NT2/D1 (cell line): Measurements from ENCODE around the gene PDE1C.

Source experiments
- DNase-seq: peaks from one replicate; pipeline ENCODE4 v3.0.0-alpha.2; 2011; ENCODE audit warnings: low read depth, low spot score
- H3K27me3 ChIP-seq: 2 replicates; pipeline ENCODE4 v1.6.0; 2011; ENCODE audit warnings: mild to moderate bottlenecking; ENCODE audit not compliant: insufficient read length, insufficient read depth
- H3K36me3 ChIP-seq: 2 replicates; pipeline ENCODE4 v1.6.1; 2011; ENCODE audit warnings: mild to moderate bottlenecking, low read length, mixed read lengths; ENCODE audit not compliant: insufficient read depth, insufficient read length
- H3K4me1 ChIP-seq: 2 replicates; pipeline ENCODE4 v1.5.1; 2011; ENCODE audit not compliant: insufficient read depth, insufficient read length
- H3K4me3 ChIP-seq: 2 replicates; pipeline ENCODE4 v1.5.1; 2011; ENCODE audit warnings: low read depth; ENCODE audit not compliant: insufficient read length
- H3K9ac ChIP-seq: 2 replicates; pipeline ENCODE4 v1.6.0; 2011; ENCODE audit warnings: low read depth; ENCODE audit not compliant: insufficient read length
- H3K9me3 ChIP-seq: 2 replicates; pipeline ENCODE4 v1.5.1; 2011; ENCODE audit warnings: mild to moderate bottlenecking, low read length; ENCODE audit not compliant: insufficient read depth
- SUZ12 ChIP-seq: IDR thresholded peaks from 2 replicates; pipeline ENCODE4 v1.6.1; 2011; ENCODE audit not compliant: insufficient read length, insufficient read depth; ENCODE audit errors: extremely low read depth
- YY1 ChIP-seq: IDR thresholded peaks from 2 replicates; pipeline ENCODE4 v1.6.1; 2011; ENCODE audit not compliant: insufficient read length, insufficient read depth
- ZNF274 ChIP-seq: IDR thresholded peaks from 2 replicates; pipeline ENCODE4 v1.6.1; 2011; ENCODE audit warnings: mild to moderate bottlenecking, low read depth, low read length

The PDE1C gene

GRCh38 chr7:31924251-31924650 is 146.0 kb downstream of the PDE1C start:
- Histone ChIP-seq H3K4me1 (no peaks in the 10 kb centered on the region), H3K9ac (no peak overlapping the region), H3K27me3 (no peaks in the 10 kb centered on the region), H3K9me3 (no peaks in the 10 kb centered on the region), H3K36me3 (no peaks in the 10 kb centered on the region), H3K4me3 (no peak overlapping the region)
- no peak for DNase-seq
- TF ChIP-seq ZNF274 (no peak), SUZ12 (no peak), YY1 (no peak)

GRCh38 chr7:31922848-31923247 is 147.4 kb downstream of the PDE1C start:
- no peak for DNase-seq
- H3K36me3 ChIP-seq = no peaks in the 10 kb centered on the region
- TF ChIP-seq SUZ12 = no peak
- no peak for TF ChIP-seq YY1
- no peak for TF ChIP-seq ZNF274
- H3K4me3 ChIP-seq = no peak overlapping the region
- H3K9ac ChIP-seq = no peak overlapping the region
- no peaks in the 10 kb centered on the region for H3K9me3 ChIP-seq
- no peaks in the 10 kb centered on the region for H3K27me3 ChIP-seq
- no peaks in the 10 kb centered on the region for H3K4me1 ChIP-seq

- Histone ChIP-seq H3K9ac (no peak overlapping the region), H3K27me3 (no peaks in the 10 kb centered on the region)
- TF ChIP-seq SUZ12 (no peak), YY1 (no peak), ZNF274 (no peak)
Measured at GRCh38 chr7:31921047-31921446, 149.2 kb downstream of the PDE1C start.

GRCh38 chr7:31919678-31920369 is 150.4 kb downstream of the PDE1C start:
- Histone ChIP-seq H3K9ac (no peak overlapping the region), H3K4me1 (no peaks in the 10 kb centered on the region), H3K9me3 (no peaks in the 10 kb centered on the region), H3K27me3 (no peaks in the 10 kb centered on the region), H3K4me3 (no peak overlapping the region), H3K36me3 (no peaks in the 10 kb centered on the region)
- TF ChIP-seq SUZ12 = no peak
- TF ChIP-seq YY1 = no peak
- no peak for TF ChIP-seq ZNF274
- no peak for DNase-seq

More at GRCh38 chr7:31921047-31921446, 149.2 kb downstream of the PDE1C start:
- Histone ChIP-seq H3K4me1 (no peaks in the 10 kb centered on the region), H3K9me3 (no peaks in the 10 kb centered on the region), H3K36me3 (no peaks in the 10 kb centered on the region), H3K4me3 (no peak overlapping the region)
- no peak for DNase-seq

- H3K27me3 ChIP-seq = no peaks in the 10 kb centered on the region
- no peak for DNase-seq
- no peaks in the 10 kb centered on the region for H3K9me3 ChIP-seq
- no peaks in the 10 kb centered on the region for H3K36me3 ChIP-seq
- H3K9ac ChIP-seq = no peak overlapping the region
- TF ChIP-seq ZNF274 = no peak
- no peak for TF ChIP-seq YY1
- no peak for TF ChIP-seq SUZ12
- no peaks in the 10 kb centered on the region for H3K4me1 ChIP-seq
- H3K4me3 ChIP-seq = no peak overlapping the region
Measured at GRCh38 chr7:31918706-31919393, 151.4 kb downstream of the PDE1C start.

- no peak for TF ChIP-seq ZNF274
- TF ChIP-seq SUZ12 = no peak
- no peak for TF ChIP-seq YY1
- H3K36me3 ChIP-seq = no peaks in the 10 kb centered on the region
- no peaks in the 10 kb centered on the region for H3K9me3 ChIP-seq
- no peak for DNase-seq
- no peak overlapping the region for H3K9ac ChIP-seq
- no peak overlapping the region for H3K4me3 ChIP-seq
- H3K27me3 ChIP-seq = no peaks in the 10 kb centered on the region
- no peaks in the 10 kb centered on the region for H3K4me1 ChIP-seq
Measured at GRCh38 chr7:31917256-31917655, 153.0 kb downstream of the PDE1C start.

- no peak for DNase-seq
- H3K27me3 ChIP-seq = no peaks in the 10 kb centered on the region
- TF ChIP-seq ZNF274 (no peak), SUZ12 (no peak), YY1 (no peak)
- H3K9ac ChIP-seq = no peak overlapping the region
- H3K4me1 ChIP-seq = no peaks in the 10 kb centered on the region
- no peaks in the 10 kb centered on the region for H3K9me3 ChIP-seq
- H3K36me3 ChIP-seq = no peaks in the 10 kb centered on the region
- no peak overlapping the region for H3K4me3 ChIP-seq
Measured at GRCh38 chr7:31910191-31910590, 160.0 kb downstream of the PDE1C start.
